ENCODE data around the gene EIF1B.

DNA sequence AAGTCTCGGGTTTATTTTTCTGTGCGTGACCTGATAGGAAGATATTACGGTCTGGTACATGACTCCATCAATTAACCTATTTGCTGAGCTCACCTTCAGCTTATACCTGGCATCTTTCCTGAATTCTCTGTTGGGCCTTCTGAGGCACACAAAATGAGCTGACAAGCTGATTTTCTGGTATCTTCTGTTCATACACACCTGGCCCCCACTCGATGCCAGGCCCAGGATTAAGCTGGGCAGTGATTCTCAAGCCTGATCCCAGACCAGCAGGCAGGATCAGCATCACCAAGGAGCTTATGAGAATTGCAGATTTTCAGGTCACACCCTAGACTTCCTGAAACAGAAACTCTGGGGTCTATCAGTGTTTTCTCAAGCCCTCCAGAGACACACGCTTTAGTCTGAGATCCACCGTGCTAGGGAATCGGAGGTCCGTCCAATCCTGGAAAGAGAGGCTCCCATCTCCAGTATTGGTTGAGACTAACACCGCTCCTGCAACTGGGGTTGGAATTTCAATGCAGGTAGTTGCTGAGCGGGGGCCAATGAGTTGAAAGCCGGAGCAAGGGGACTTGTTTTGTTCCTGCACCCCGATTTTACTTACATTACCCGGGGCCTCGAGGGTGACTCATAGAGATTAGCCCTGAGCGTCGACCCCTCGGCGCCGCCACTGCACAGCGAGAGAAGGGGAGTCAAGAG, 636 bp upstream of the EIF1B start:
- TF ChIP-seq, protein P1, sequence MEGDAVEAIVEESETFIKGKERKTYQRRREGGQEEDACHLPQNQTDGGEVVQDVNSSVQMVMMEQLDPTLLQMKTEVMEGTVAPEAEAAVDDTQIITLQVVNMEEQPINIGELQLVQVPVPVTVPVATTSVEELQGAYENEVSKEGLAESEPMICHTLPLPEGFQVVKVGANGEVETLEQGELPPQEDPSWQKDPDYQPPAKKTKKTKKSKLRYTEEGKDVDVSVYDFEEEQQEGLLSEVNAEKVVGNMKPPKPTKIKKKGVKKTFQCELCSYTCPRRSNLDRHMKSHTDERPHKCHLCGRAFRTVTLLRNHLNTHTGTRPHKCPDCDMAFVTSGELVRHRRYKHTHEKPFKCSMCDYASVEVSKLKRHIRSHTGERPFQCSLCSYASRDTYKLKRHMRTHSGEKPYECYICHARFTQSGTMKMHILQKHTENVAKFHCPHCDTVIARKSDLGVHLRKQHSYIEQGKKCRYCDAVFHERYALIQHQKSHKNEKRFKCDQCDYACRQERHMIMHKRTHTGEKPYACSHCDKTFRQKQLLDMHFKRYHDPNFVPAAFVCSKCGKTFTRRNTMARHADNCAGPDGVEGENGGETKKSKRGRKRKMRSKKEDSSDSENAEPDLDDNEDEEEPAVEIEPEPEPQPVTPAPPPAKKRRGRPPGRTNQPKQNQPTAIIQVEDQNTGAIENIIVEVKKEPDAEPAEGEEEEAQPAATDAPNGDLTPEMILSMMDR (conservative IDR thresholded peaks at IDR 0.05) = no peak
- TF ChIP-seq EZH2 (IDR thresholded peaks at IDR 0.05; ENCODE audit: low read depth) = no peak

Data from PC-9 (cell line).